SK-N-SH treated with all-trans-retinoic acid at 6 μM for 48 hours (cell line): Measurements from ENCODE around the gene MICA.

Experiments used
- ATAC-seq: fragments of 200-7000 bp; cut with Tn5 transposase; 3 replicates; pipeline ENCODE4 v1.9.1; 2020; ENCODE audit warnings: mild to moderate bottlenecking, moderate library complexity
- ARNTL ChIP-seq: fragments of 450-650 bp; formaldehyde crosslinking; IDR thresholded peaks from 2 replicates; pipeline ENCODE4 v1.5.0; 2020; ENCODE audit warnings: low read depth, mild to moderate bottlenecking, moderate library complexity, borderline replicate concordance
- BACH2 ChIP-seq: fragments of 250-450 bp; sonication (Bioruptor Pico); IDR thresholded peaks from 2 replicates; pipeline ENCODE4 v1.9.0; 2021; ENCODE audit warnings: mild to moderate bottlenecking, borderline replicate concordance
- CSDC2 ChIP-seq: fragments of 250-450 bp; sonication (Bioruptor Pico); IDR thresholded peaks from 2 replicates; pipeline ENCODE4 v1.5.0; 2020; ENCODE audit warnings: mild to moderate bottlenecking, moderate library complexity
- ESRRG ChIP-seq: fragments of 250-450 bp; sonication (Bioruptor Pico); IDR thresholded peaks from 2 replicates; pipeline ENCODE4 v1.6.1; 2021; ENCODE audit warnings: mild to moderate bottlenecking
- GLIS3 ChIP-seq: fragments of 250-450 bp; sonication (Bioruptor Pico); IDR thresholded peaks from 2 replicates; pipeline ENCODE4 v1.5.0; 2020; ENCODE audit warnings: mild to moderate bottlenecking, moderate library complexity
- ISL1 ChIP-seq: fragments of 250-450 bp; sonication (Bioruptor Pico); IDR thresholded peaks from 2 replicates; pipeline ENCODE4 v2.1.2; 2022; ENCODE audit warnings: mild to moderate bottlenecking, moderate library complexity
- OSR1 ChIP-seq: fragments of 250-450 bp; sonication (Bioruptor Pico); IDR thresholded peaks from 2 replicates; pipeline ENCODE4 v1.8.0; 2022; ENCODE audit warnings: moderate library complexity, mild to moderate bottlenecking, inconsistent platforms
- PPARA ChIP-seq: fragments of 250-450 bp; sonication (Bioruptor Pico); IDR thresholded peaks from 2 replicates; pipeline ENCODE4 v1.5.0; 2020; ENCODE audit warnings: mild to moderate bottlenecking, borderline replicate concordance
- RARB ChIP-seq: fragments of 250-450 bp; sonication (Bioruptor Pico); IDR thresholded peaks from 2 replicates; pipeline ENCODE4 v1.8.0; 2021; ENCODE audit warnings: mild to moderate bottlenecking, moderate library complexity
- SNAI2 ChIP-seq: fragments of 250-450 bp; sonication (Bioruptor Pico); IDR thresholded peaks from 2 replicates; pipeline ENCODE4 v1.5.0; 2020; ENCODE audit warnings: mild to moderate bottlenecking, moderate library complexity
- TCF4 ChIP-seq: fragments of 250-450 bp; sonication (Bioruptor Pico); IDR thresholded peaks from 2 replicates; pipeline ENCODE4 v1.8.0; 2021; ENCODE audit warnings: mild to moderate bottlenecking, moderate library complexity, borderline replicate concordance
- TOX ChIP-seq: fragments of 250-450 bp; sonication (Bioruptor Pico); IDR thresholded peaks from 2 replicates; pipeline ENCODE4 v1.8.0; 2021; ENCODE audit warnings: mild to moderate bottlenecking, moderate library complexity, borderline replicate concordance
- ZFP3 ChIP-seq: fragments of 250-450 bp; sonication (Bioruptor Pico); IDR thresholded peaks from 2 replicates; pipeline ENCODE4 v1.5.0; 2020; ENCODE audit warnings: mild to moderate bottlenecking, moderate library complexity
- ZFP30 ChIP-seq: fragments of 450-650 bp; formaldehyde crosslinking; IDR thresholded peaks from 2 replicates; pipeline ENCODE4 v1.5.0; 2022; ENCODE audit warnings: mild to moderate bottlenecking, moderate library complexity
- ZNF565 ChIP-seq: fragments of 450-650 bp; formaldehyde crosslinking; conservative IDR thresholded peaks from 2 replicates; pipeline ENCODE4 v1.5.0; 2020; ENCODE audit warnings: low read depth, mild to moderate bottlenecking, moderate library complexity
- ZNF70 ChIP-seq: fragments of 450-650 bp; formaldehyde crosslinking; IDR thresholded peaks from 2 replicates; pipeline ENCODE4 v1.5.0; 2020; ENCODE audit warnings: mild to moderate bottlenecking, moderate library complexity
- ZNF8 ChIP-seq: fragments of 450-650 bp; formaldehyde crosslinking; IDR thresholded peaks from 2 replicates; pipeline ENCODE4 v1.5.0; 2020; ENCODE audit warnings: mild to moderate bottlenecking, moderate library complexity
- TF ChIP-seq, protein P1 (sequence below): fragments of 250-450 bp; sonication (Bioruptor Pico); IDR thresholded peaks from 2 replicates; pipeline ENCODE4 v1.8.0; 2021; ENCODE audit warnings: low read depth, mild to moderate bottlenecking, moderate library complexity, borderline replicate concordance
- TF ChIP-seq, protein P2 (sequence below): fragments of 250-450 bp; sonication (Bioruptor Pico); IDR thresholded peaks from 2 replicates; pipeline ENCODE4 v1.5.0; 2020; ENCODE audit warnings: mild to moderate bottlenecking, moderate library complexity
- TF ChIP-seq, protein P3 (sequence below): fragments of 250-450 bp; sonication (Bioruptor Pico); IDR thresholded peaks from 2 replicates; pipeline ENCODE4 v1.8.0; 2020; ENCODE audit warnings: mild to moderate bottlenecking, moderate library complexity, borderline replicate concordance
- TF ChIP-seq, protein P4 (sequence below): fragments of 250-450 bp; sonication (Bioruptor Pico); IDR thresholded peaks from 2 replicates; pipeline ENCODE4 v1.5.1; 2021; ENCODE audit warnings: mild to moderate bottlenecking, moderate library complexity
- TF ChIP-seq, protein P5 (sequence below): fragments of 250-450 bp; sonication (Bioruptor Pico); IDR thresholded peaks from 2 replicates; pipeline ENCODE4 v1.5.1; 2020; ENCODE audit warnings: low read depth, mild to moderate bottlenecking, moderate library complexity

Gene MICA

DNA sequence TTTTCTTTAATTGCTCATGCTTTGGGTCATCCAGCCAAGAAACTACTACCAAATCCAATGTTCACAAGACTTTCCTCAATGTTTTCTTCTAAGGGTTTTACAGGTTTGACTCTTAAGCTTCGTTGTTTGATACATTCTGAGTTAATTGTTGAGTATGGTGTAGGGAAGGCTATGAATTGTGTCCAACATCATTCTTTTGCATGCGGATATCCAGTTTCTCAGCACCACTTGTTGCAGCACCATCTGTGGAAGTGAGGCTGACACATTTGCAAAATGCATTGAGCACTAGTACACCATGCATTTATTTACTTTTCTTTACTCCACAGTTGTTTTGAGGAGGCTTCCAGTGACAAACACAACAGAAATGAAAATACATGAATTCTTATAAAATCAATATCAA is 17.2 kb downstream of the MICA start:
- TF ChIP-seq SNAI2 (CRISPR knock-in tag) (no peak), TCF4 (CRISPR knock-in tag) (no peak), ZFP3 (CRISPR knock-in tag) (no peak), RARB (CRISPR knock-in tag) (no peak), ISL1 (CRISPR knock-in tag) (no peak), GLIS3 (CRISPR knock-in tag) (no peak), PPARA (CRISPR knock-in tag) (no peak)
- TF ChIP-seq, protein P1, sequence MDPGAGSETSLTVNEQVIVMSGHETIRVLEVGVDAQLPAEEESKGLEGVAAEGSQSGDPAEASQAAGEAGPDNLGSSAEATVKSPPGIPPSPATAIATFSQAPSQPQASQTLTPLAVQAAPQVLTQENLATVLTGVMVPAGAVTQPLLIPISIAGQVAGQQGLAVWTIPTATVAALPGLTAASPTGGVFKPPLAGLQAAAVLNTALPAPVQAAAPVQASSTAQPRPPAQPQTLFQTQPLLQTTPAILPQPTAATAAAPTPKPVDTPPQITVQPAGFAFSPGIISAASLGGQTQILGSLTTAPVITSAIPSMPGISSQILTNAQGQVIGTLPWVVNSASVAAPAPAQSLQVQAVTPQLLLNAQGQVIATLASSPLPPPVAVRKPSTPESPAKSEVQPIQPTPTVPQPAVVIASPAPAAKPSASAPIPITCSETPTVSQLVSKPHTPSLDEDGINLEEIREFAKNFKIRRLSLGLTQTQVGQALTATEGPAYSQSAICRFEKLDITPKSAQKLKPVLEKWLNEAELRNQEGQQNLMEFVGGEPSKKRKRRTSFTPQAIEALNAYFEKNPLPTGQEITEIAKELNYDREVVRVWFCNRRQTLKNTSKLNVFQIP (CRISPR knock-in tag): no peak
- TF ChIP-seq, all 23 proteins: peak for 0
- no peak for ATAC-seq

DNA sequence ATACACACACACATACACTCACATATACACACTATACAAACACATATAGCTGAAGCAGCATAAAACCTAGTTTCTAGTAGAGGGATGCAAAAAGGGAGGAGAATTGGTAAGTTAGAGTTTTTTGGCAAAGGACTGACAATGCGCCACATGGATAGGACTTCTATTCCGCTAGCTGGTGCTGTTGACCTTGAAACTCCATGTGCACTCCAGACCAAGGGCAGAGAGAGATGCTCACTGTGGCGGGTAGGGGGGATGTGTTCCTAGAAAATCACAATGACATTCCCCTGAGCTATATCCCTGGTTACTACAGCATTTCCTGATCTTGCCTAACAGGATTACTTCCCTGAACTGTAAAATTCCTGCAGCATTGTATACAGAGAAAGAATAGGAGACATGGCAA is 19.2 kb downstream of the MICA start:
- ATAC-seq: peak; percentile 17; the same call in 1 of the 3 replicates

More for the DNA sequence above, 19.2 kb downstream of the MICA start:
- TF ChIP-seq CSDC2 (no peak), TOX (CRISPR knock-in tag) (no peak), PPARA (CRISPR knock-in tag) (no peak), GLIS3 (CRISPR knock-in tag) (no peak), ARNTL (no peak), ZNF70 (CRISPR knock-in tag) (no peak), ZFP30 (CRISPR knock-in tag) (no peak), ESRRG (CRISPR knock-in tag) (no peak), ISL1 (CRISPR knock-in tag) (no peak), TCF4 (CRISPR knock-in tag) (no peak), ZNF565 (CRISPR knock-in tag) (no peak), OSR1 (no peak), ZNF8 (CRISPR knock-in tag) (no peak), BACH2 (CRISPR knock-in tag) (no peak)
- TF ChIP-seq, protein P2, sequence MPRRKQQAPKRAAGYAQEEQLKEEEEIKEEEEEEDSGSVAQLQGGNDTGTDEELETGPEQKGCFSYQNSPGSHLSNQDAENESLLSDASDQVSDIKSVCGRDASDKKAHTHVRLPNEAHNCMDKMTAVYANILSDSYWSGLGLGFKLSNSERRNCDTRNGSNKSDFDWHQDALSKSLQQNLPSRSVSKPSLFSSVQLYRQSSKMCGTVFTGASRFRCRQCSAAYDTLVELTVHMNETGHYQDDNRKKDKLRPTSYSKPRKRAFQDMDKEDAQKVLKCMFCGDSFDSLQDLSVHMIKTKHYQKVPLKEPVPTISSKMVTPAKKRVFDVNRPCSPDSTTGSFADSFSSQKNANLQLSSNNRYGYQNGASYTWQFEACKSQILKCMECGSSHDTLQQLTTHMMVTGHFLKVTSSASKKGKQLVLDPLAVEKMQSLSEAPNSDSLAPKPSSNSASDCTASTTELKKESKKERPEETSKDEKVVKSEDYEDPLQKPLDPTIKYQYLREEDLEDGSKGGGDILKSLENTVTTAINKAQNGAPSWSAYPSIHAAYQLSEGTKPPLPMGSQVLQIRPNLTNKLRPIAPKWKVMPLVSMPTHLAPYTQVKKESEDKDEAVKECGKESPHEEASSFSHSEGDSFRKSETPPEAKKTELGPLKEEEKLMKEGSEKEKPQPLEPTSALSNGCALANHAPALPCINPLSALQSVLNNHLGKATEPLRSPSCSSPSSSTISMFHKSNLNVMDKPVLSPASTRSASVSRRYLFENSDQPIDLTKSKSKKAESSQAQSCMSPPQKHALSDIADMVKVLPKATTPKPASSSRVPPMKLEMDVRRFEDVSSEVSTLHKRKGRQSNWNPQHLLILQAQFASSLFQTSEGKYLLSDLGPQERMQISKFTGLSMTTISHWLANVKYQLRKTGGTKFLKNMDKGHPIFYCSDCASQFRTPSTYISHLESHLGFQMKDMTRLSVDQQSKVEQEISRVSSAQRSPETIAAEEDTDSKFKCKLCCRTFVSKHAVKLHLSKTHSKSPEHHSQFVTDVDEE (CRISPR knock-in tag): no peak
- TF ChIP-seq, protein P3, sequence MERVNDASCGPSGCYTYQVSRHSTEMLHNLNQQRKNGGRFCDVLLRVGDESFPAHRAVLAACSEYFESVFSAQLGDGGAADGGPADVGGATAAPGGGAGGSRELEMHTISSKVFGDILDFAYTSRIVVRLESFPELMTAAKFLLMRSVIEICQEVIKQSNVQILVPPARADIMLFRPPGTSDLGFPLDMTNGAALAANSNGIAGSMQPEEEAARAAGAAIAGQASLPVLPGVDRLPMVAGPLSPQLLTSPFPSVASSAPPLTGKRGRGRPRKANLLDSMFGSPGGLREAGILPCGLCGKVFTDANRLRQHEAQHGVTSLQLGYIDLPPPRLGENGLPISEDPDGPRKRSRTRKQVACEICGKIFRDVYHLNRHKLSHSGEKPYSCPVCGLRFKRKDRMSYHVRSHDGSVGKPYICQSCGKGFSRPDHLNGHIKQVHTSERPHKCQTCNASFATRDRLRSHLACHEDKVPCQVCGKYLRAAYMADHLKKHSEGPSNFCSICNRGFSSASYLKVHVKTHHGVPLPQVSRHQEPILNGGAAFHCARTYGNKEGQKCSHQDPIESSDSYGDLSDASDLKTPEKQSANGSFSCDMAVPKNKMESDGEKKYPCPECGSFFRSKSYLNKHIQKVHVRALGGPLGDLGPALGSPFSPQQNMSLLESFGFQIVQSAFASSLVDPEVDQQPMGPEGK (CRISPR knock-in tag): no peak
- TF ChIP-seq, protein P4, sequence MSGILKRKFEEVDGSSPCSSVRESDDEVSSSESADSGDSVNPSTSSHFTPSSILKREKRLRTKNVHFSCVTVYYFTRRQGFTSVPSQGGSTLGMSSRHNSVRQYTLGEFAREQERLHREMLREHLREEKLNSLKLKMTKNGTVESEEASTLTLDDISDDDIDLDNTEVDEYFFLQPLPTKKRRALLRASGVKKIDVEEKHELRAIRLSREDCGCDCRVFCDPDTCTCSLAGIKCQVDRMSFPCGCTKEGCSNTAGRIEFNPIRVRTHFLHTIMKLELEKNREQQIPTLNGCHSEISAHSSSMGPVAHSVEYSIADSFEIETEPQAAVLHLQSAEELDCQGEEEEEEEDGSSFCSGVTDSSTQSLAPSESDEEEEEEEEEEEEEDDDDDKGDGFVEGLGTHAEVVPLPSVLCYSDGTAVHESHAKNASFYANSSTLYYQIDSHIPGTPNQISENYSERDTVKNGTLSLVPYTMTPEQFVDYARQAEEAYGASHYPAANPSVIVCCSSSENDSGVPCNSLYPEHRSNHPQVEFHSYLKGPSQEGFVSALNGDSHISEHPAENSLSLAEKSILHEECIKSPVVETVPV: no peak
- TF ChIP-seq, protein P5, sequence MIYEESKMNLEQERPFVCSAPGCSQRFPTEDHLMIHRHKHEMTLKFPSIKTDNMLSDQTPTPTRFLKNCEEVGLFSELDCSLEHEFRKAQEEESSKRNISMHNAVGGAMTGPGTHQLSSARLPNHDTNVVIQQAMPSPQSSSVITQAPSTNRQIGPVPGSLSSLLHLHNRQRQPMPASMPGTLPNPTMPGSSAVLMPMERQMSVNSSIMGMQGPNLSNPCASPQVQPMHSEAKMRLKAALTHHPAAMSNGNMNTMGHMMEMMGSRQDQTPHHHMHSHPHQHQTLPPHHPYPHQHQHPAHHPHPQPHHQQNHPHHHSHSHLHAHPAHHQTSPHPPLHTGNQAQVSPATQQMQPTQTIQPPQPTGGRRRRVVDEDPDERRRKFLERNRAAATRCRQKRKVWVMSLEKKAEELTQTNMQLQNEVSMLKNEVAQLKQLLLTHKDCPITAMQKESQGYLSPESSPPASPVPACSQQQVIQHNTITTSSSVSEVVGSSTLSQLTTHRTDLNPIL (CRISPR knock-in tag): no peak
- TF ChIP-seq, protein P1 (CRISPR knock-in tag): no peak
